ENCODE results near the gene KCNK5.

KCNK5 gene

GRCh38 chr6:39236742-39237141 lies 7.5 kb upstream of the KCNK5 start:
- TF ChIP-seq CTCF (IDR thresholded peaks at IDR 0.05; ENCODE audit: borderline replicate concordance, extremely low read depth, low read length, poor library complexity, severe bottlenecking) = no peak
- no peak for TF ChIP-seq EZH2 (IDR thresholded peaks at IDR 0.05; ENCODE audit: borderline replicate concordance, low read depth, low read length, severe bottlenecking)
- no peak overlapping the region for H2AFZ ChIP-seq (ENCODE audit: low read depth, low read length)
- no peak overlapping the region for H3K27ac ChIP-seq (ENCODE audit: low read length)
- DNase-seq = no peak
- H3K4me1 ChIP-seq (ENCODE audit: insufficient read depth, low read length) = no peaks in the 10 kb centered on the region
- H3K4me3 ChIP-seq (ENCODE audit: low read depth in 1 of 2, low read length in 2 of 2) = no peak overlapping the region
- peaks cover 4% of the 10 kb centered on the region for H3K27me3 ChIP-seq (ENCODE audit: insufficient read depth, low read length, poor library complexity)
- ATAC-seq (ENCODE audit: insufficient read depth, low read depth) = no peak
- no peaks in the 10 kb centered on the region for H4K20me1 ChIP-seq (ENCODE audit: insufficient read depth, low read length)
- no peak overlapping the region for H3K4me2 ChIP-seq (ENCODE audit: insufficient read depth, low read length)
- H3K9me3 ChIP-seq (ENCODE audit: insufficient read depth, low read length, severe bottlenecking) = no peaks in the 10 kb centered on the region
- no peak overlapping the region for H3K9ac ChIP-seq (ENCODE audit: low read depth, low read length)
- no peaks in the 10 kb centered on the region for H3K79me2 ChIP-seq (ENCODE audit: insufficient read depth, low read length)
- H3K36me3 ChIP-seq (ENCODE audit: insufficient read depth, low read length) = no peaks in the 10 kb centered on the region

GRCh38 chr6:39233333-39233732 lies 4.1 kb upstream of the KCNK5 start:
- no peaks in the 10 kb centered on the region for H3K79me2 ChIP-seq (ENCODE audit: insufficient read depth, low read length)
- no peak overlapping the region for H3K4me3 ChIP-seq (ENCODE audit: low read depth in 1 of 2, low read length in 2 of 2)
- peaks cover 14% of the 10 kb centered on the region for H3K27me3 ChIP-seq (ENCODE audit: insufficient read depth, low read length, poor library complexity)
- TF ChIP-seq EZH2 (IDR thresholded peaks at IDR 0.05; ENCODE audit: borderline replicate concordance, low read depth, low read length, severe bottlenecking) (no peak), CTCF (IDR thresholded peaks at IDR 0.05; ENCODE audit: borderline replicate concordance, extremely low read depth, low read length, poor library complexity, severe bottlenecking) (no peak)
- no peak overlapping the region for H3K27ac ChIP-seq (ENCODE audit: low read length)
- no peaks in the 10 kb centered on the region for H3K36me3 ChIP-seq (ENCODE audit: insufficient read depth, low read length)
- DNase-seq (no peak), ATAC-seq (ENCODE audit: insufficient read depth, low read depth) (no peak)
- no peaks in the 10 kb centered on the region for H3K4me1 ChIP-seq (ENCODE audit: insufficient read depth, low read length)
- H3K9me3 ChIP-seq (ENCODE audit: insufficient read depth, low read length, severe bottlenecking) = no peaks in the 10 kb centered on the region
- no peak overlapping the region for H2AFZ ChIP-seq (ENCODE audit: low read depth, low read length)
- H3K9ac ChIP-seq (ENCODE audit: low read depth, low read length) = no peak overlapping the region
- H4K20me1 ChIP-seq (ENCODE audit: insufficient read depth, low read length) = no peaks in the 10 kb centered on the region
- no peak overlapping the region for H3K4me2 ChIP-seq (ENCODE audit: insufficient read depth, low read length)

GRCh38 chr6:39231521-39232243 lies 2.4 kb upstream of the KCNK5 start:
- Histone ChIP-seq H3K9ac (ENCODE audit: low read depth, low read length) (no peak overlapping the region), H3K4me1 (ENCODE audit: insufficient read depth, low read length) (no peaks in the 10 kb centered on the region), H4K20me1 (ENCODE audit: insufficient read depth, low read length) (no peaks in the 10 kb centered on the region), H3K27me3 (ENCODE audit: insufficient read depth, low read length, poor library complexity) (peaks cover 30% of the 10 kb centered on the region), H2AFZ (ENCODE audit: low read depth, low read length) (no peak overlapping the region), H3K9me3 (ENCODE audit: insufficient read depth, low read length, severe bottlenecking) (no peaks in the 10 kb centered on the region), H3K36me3 (ENCODE audit: insufficient read depth, low read length) (no peaks in the 10 kb centered on the region), H3K4me2 (ENCODE audit: insufficient read depth, low read length) (no peak overlapping the region), H3K27ac (ENCODE audit: low read length) (no peak overlapping the region), H3K4me3 (ENCODE audit: low read depth in 1 of 2, low read length in 2 of 2) (no peak overlapping the region), H3K79me2 (ENCODE audit: insufficient read depth, low read length) (no peaks in the 10 kb centered on the region)
- ATAC-seq (ENCODE audit: insufficient read depth, low read depth) (no peak), DNase-seq (no peak)
- TF ChIP-seq EZH2 (IDR thresholded peaks at IDR 0.05; ENCODE audit: borderline replicate concordance, low read depth, low read length, severe bottlenecking) (no peak), CTCF (IDR thresholded peaks at IDR 0.05; ENCODE audit: borderline replicate concordance, extremely low read depth, low read length, poor library complexity, severe bottlenecking) (no peak)
